HepG2 (cell line): ENCODE results near the gene ALG14. TPM values are rescaled to one million over a fixed set of nuclear protein-coding genes. Genes with fewer than 3 reads are reported as not detected.
A peak's percentile ranks its signal among the peaks of the same experiment; 100 is the strongest.

Experiments
- GFI1 ChIP-seq: sonication (generic); formaldehyde crosslinking; IDR thresholded peaks from 2 replicates; pipeline ENCODE4 v1.5.0; 2020; ENCODE audit warnings: missing genetic modification reagents, mild to moderate bottlenecking, borderline replicate concordance
- HOXA3 ChIP-seq: sonication (generic); formaldehyde crosslinking; IDR thresholded peaks from 2 replicates; pipeline ENCODE4 v1.5.0; 2020; ENCODE audit warnings: missing genetic modification reagents
- ISX ChIP-seq: sonication (generic); formaldehyde crosslinking; conservative IDR thresholded peaks from 2 replicates; pipeline ENCODE4 v1.5.0; 2020; ENCODE audit warnings: missing genetic modification reagents
- PHF8 ChIP-seq: sonication (generic); formaldehyde crosslinking; IDR thresholded peaks from 2 replicates; pipeline ENCODE4 v1.5.0; 2020; ENCODE audit warnings: missing genetic modification reagents
- POLR2G ChIP-seq: fragments of 200-400 bp; formaldehyde crosslinking; IDR thresholded peaks from 2 replicates; pipeline ENCODE4 v1.6.1; 2018; ENCODE audit warnings: mild to moderate bottlenecking, low read depth, low read length, moderate library complexity
- PTBP1 ChIP-seq: fragments of 200-400 bp; formaldehyde crosslinking; IDR thresholded peaks from 2 replicates; pipeline ENCODE4 v1.6.1; 2018; ENCODE audit warnings: low read length, low read depth; ENCODE audit not compliant: poor library complexity, severe bottlenecking
- RBFOX2 ChIP-seq: fragments of 200-400 bp; formaldehyde crosslinking; IDR thresholded peaks from 2 replicates; pipeline ENCODE4 v1.6.1; 2017; ENCODE audit warnings: low read depth, mild to moderate bottlenecking, low read length
- SPEN ChIP-seq: sonication (generic); formaldehyde crosslinking; IDR thresholded peaks from 2 replicates; pipeline ENCODE4 v1.5.1; 2020; ENCODE audit warnings: low read depth, mild to moderate bottlenecking, missing genetic modification reagents
- SRY ChIP-seq: sonication (generic); formaldehyde crosslinking; IDR thresholded peaks from 2 replicates; pipeline ENCODE4 v1.8.0; 2022; ENCODE audit warnings: mild to moderate bottlenecking, missing genetic modification reagents
- TCF7L2 ChIP-seq: IDR thresholded peaks from 2 replicates; pipeline ENCODE4 v1.6.1; 2011; ENCODE audit warnings: mild to moderate bottlenecking, low read depth, low read length, moderate library complexity
- ZBTB1 ChIP-seq: sonication (generic); formaldehyde crosslinking; IDR thresholded peaks from 2 replicates; pipeline ENCODE4 v1.4.0; 2020; ENCODE audit warnings: missing genetic modification reagents, borderline replicate concordance
- ZFY ChIP-seq: sonication (generic); formaldehyde crosslinking; IDR thresholded peaks from 2 replicates; pipeline ENCODE4 v1.4.0; 2020; ENCODE audit warnings: missing genetic modification reagents
- ZNF205 ChIP-seq: IDR thresholded peaks from 2 replicates; pipeline ENCODE4 v1.6.1; 2018; ENCODE audit warnings: missing biosample characterization, missing genetic modification reagents
- ZNF383 ChIP-seq: sonication (generic); formaldehyde crosslinking; IDR thresholded peaks from 2 replicates; pipeline ENCODE4 v1.4.0; 2020; ENCODE audit warnings: missing genetic modification reagents, mild to moderate bottlenecking, borderline replicate concordance
- ZNF558 ChIP-seq: sonication (generic); formaldehyde crosslinking; IDR thresholded peaks from 2 replicates; pipeline ENCODE4 v1.9.0; 2022; ENCODE audit warnings: mild to moderate bottlenecking, missing genetic modification reagents, borderline replicate concordance
- ZNF766 ChIP-seq: sonication (generic); formaldehyde crosslinking; IDR thresholded peaks from 2 replicates; pipeline ENCODE4 v1.5.0; 2020; ENCODE audit warnings: missing genetic modification reagents, borderline replicate concordance
- ZSCAN20 ChIP-seq: sonication (generic); formaldehyde crosslinking; IDR thresholded peaks from 2 replicates; pipeline ENCODE4 v1.4.0; 2020; ENCODE audit warnings: missing genetic modification reagents, mild to moderate bottlenecking, borderline replicate concordance
- polyA plus RNA-seq, 8 experiments: library from polyadenylated mRNA; depleted of rRNA in 3 of 8; stranded (reverse) in 7 of 8; unstranded in 1 of 8; fragments of >200 nt; fragmentation: Illumina TruSeq in 4 of 8; extraction: Trizol in 4 of 8; gene quantifications; 2 replicates each; pipeline versions ENCODE4 v1.2.1 to v1.2.3, GENCODE V29; 2011 to 2016; ENCODE audit warnings: low read depth in 4 of 8, missing spikeins in 1 of 8, mixed read lengths in 1 of 8; ENCODE audit not compliant: insufficient read depth in 1 of 8
- total RNA-seq, 5 experiments: library from RNA; depleted of rRNA; stranded (reverse); fragments of >200 nt; fragmentation: Illumina TruSeq; extraction: Trizol; gene quantifications; 2 replicates each; pipeline ENCODE4 v1.2.3, GENCODE V29; 2016; ENCODE audit warnings: low read depth in 1 of 5
- TF ChIP-seq, protein P1 (sequence below): sonication (generic); formaldehyde crosslinking; IDR thresholded peaks from 2 replicates; pipeline ENCODE4 v1.4.0; 2020; ENCODE audit warnings: mild to moderate bottlenecking, missing genetic modification reagents
- TF ChIP-seq, protein P2 (sequence below): sonication (generic); formaldehyde crosslinking; IDR thresholded peaks from 2 replicates; pipeline ENCODE4 v1.4.0; 2020; ENCODE audit warnings: missing genetic modification reagents, mild to moderate bottlenecking, borderline replicate concordance
- TF ChIP-seq, protein P3 (sequence below): IDR thresholded peaks from 2 replicates; pipeline ENCODE4 v1.6.1; 2016; ENCODE audit warnings: missing compliant biosample characterization, missing genetic modification reagents, borderline replicate concordance
- TF ChIP-seq, protein P4 (sequence below): sonication (generic); formaldehyde crosslinking; IDR thresholded peaks from 2 replicates; pipeline ENCODE4 v1.4.0; 2020; ENCODE audit warnings: missing genetic modification reagents, borderline replicate concordance
- TF ChIP-seq, protein P5 (sequence below): sonication (generic); formaldehyde crosslinking; conservative IDR thresholded peaks from 2 replicates; pipeline ENCODE4 v1.8.0; 2022; ENCODE audit warnings: missing genetic modification reagents

ALG14 gene
- total and polyA plus RNA-seq, 2 of the 13 experiments (the other 11 are each of a cell fraction or from before 2014, with no cell fraction given) = 4.5 to 12.7 TPM

DNA sequence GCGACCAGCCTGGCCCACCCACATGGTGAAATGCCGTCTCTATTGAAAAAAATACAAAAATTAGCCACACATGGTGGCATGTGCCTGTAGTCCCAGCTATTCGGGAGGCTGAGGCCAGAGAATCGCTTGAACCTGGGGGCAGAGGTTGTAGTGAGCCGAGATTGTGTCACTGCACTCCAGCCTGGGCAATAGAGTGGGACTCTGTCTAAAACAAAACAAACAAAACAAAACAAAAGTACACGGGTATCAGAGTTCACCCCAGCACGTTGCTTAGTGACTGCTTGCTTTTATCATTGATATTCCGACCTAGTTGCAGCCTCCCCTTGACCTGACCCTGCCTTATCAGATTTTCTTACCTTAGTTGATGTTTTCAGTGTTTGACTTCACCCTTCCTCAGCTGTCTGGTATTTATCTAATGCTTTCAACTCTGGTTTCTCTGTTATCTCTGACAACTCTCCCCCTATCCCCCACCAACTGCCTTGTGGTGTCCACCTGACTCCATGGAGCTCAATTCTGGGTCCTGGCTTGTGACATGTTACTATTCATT is 49.5 kb upstream of the ALG14 start (continued):
- TF ChIP-seq, protein P1, sequence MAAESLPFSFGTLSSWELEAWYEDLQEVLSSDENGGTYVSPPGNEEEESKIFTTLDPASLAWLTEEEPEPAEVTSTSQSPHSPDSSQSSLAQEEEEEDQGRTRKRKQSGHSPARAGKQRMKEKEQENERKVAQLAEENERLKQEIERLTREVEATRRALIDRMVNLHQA = no peak
- TF ChIP-seq ZNF205 (CRISPR knock-in tag) = 0 out of 2 replicates have a peak, but pooled peaks have one; percentile 45
- TF ChIP-seq, protein P2, sequence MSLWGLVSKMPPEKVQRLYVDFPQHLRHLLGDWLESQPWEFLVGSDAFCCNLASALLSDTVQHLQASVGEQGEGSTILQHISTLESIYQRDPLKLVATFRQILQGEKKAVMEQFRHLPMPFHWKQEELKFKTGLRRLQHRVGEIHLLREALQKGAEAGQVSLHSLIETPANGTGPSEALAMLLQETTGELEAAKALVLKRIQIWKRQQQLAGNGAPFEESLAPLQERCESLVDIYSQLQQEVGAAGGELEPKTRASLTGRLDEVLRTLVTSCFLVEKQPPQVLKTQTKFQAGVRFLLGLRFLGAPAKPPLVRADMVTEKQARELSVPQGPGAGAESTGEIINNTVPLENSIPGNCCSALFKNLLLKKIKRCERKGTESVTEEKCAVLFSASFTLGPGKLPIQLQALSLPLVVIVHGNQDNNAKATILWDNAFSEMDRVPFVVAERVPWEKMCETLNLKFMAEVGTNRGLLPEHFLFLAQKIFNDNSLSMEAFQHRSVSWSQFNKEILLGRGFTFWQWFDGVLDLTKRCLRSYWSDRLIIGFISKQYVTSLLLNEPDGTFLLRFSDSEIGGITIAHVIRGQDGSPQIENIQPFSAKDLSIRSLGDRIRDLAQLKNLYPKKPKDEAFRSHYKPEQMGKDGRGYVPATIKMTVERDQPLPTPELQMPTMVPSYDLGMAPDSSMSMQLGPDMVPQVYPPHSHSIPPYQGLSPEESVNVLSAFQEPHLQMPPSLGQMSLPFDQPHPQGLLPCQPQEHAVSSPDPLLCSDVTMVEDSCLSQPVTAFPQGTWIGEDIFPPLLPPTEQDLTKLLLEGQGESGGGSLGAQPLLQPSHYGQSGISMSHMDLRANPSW (CRISPR knock-in tag) = peak; percentile 68; the same call in 1 of the 2 replicates
- peak; percentile 21; the same call in 1 of the 2 replicates for TF ChIP-seq PHF8
- TF ChIP-seq HOXA3 (CRISPR knock-in tag) = peak; percentile 55; the same call in 1 of the 2 replicates
- no peak for TF ChIP-seq POLR2G
- no peak for TF ChIP-seq ZNF558 (CRISPR knock-in tag)
- TF ChIP-seq, protein P3, sequence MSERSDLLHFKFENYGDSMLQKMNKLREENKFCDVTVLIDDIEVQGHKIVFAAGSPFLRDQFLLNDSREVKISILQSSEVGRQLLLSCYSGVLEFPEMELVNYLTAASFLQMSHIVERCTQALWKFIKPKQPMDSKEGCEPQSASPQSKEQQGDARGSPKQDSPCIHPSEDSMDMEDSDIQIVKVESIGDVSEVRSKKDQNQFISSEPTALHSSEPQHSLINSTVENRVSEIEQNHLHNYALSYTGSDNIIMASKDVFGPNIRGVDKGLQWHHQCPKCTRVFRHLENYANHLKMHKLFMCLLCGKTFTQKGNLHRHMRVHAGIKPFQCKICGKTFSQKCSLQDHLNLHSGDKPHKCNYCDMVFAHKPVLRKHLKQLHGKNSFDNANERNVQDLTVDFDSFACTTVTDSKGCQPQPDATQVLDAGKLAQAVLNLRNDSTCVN (CRISPR knock-in tag) = 0 out of 2 replicates have a peak, but pooled peaks have one; percentile 46
- TF ChIP-seq TCF7L2 = peak; percentile 89
- TF ChIP-seq RBFOX2 = no peak
- no peak for TF ChIP-seq ZBTB1
- no peak for TF ChIP-seq ISX
- 0 out of 2 replicates have a peak, but pooled peaks have one; percentile 47 for TF ChIP-seq ZSCAN20
- no peak for TF ChIP-seq ZNF383 (CRISPR knock-in tag)
- no peak for TF ChIP-seq ZNF766 (CRISPR knock-in tag)
- TF ChIP-seq ZFY (CRISPR knock-in tag) = 0 out of 2 replicates have a peak, but pooled peaks have one; percentile 23
- TF ChIP-seq, protein P4, sequence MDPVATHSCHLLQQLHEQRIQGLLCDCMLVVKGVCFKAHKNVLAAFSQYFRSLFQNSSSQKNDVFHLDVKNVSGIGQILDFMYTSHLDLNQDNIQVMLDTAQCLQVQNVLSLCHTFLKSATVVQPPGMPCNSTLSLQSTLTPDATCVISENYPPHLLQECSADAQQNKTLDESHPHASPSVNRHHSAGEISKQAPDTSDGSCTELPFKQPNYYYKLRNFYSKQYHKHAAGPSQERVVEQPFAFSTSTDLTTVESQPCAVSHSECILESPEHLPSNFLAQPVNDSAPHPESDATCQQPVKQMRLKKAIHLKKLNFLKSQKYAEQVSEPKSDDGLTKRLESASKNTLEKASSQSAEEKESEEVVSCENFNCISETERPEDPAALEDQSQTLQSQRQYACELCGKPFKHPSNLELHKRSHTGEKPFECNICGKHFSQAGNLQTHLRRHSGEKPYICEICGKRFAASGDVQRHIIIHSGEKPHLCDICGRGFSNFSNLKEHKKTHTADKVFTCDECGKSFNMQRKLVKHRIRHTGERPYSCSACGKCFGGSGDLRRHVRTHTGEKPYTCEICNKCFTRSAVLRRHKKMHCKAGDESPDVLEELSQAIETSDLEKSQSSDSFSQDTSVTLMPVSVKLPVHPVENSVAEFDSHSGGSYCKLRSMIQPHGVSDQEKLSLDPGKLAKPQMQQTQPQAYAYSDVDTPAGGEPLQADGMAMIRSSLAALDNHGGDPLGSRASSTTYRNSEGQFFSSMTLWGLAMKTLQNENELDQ (CRISPR knock-in tag) = no peak
- peak; percentile 58; the same call in 1 of the 2 replicates for TF ChIP-seq SPEN (CRISPR knock-in tag)
- TF ChIP-seq PTBP1 = no peak
- peak; percentile 100 for TF ChIP-seq GFI1 (CRISPR knock-in tag)
- no peak for TF ChIP-seq SRY (CRISPR knock-in tag)
- TF ChIP-seq, protein P5, sequence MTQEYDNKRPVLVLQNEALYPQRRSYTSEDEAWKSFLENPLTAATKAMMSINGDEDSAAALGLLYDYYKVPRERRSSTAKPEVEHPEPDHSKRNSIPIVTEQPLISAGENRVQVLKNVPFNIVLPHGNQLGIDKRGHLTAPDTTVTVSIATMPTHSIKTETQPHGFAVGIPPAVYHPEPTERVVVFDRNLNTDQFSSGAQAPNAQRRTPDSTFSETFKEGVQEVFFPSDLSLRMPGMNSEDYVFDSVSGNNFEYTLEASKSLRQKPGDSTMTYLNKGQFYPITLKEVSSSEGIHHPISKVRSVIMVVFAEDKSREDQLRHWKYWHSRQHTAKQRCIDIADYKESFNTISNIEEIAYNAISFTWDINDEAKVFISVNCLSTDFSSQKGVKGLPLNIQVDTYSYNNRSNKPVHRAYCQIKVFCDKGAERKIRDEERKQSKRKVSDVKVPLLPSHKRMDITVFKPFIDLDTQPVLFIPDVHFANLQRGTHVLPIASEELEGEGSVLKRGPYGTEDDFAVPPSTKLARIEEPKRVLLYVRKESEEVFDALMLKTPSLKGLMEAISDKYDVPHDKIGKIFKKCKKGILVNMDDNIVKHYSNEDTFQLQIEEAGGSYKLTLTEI (CRISPR knock-in tag) = no peak
